GM19452 (cell line): ENCODE results near the gene PRR23C.
"Not testable (repeated sequence)": the region's sequence is repeated elsewhere in the genome, so short reads cannot be mapped to it uniquely, and the experiment has no call there.

Experiments used
- ATAC-seq: cut with Tn5 transposase; IDR thresholded peaks from one replicate; pipeline ENCODE4 v1.9.1; 2021; ENCODE audit not compliant: unreplicated experiment

PRR23C gene

DNA sequence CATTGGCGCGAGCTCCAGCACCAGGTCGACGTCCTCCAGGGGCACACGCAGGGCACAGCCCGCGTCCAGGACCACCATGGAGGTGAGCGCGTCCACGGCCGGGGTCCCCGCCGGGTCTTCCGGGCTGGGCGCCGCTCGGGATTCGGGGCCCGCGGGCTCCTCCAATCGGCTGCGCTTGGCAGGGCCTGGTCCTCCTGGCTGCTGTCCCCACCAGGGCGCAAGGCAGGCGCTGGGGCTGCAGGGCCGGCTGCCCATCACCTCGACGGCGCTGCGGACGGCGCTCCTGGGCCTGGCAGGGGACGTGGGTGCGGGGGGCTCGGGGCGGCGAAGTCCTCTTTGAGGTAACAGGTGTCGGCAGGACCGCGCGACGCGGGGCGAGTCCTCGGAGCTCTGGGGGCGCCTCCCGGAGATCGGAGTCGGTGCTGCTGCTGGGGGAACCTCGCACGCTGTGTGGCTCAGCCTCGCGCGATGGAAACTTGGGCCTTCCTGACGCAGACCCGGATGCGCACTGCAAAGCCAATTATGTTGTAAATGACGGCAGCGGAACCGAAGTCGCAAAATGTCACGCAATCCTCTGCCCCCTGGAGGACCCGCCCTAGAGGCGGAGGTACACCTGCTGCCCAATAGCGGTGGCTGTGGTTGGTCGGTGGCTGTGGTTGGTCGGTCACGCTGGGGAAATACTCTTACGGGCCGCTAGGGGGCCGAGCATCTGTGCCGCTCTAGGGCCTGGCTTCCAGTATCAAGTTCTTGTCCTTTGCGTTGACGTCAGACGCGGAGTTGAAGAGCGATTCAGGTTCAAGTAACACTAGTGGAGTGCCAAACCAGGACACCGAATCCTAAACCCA is at the start of gene PRR23C:
TSS of gene PRR23C (minus strand) at position 527 of the 845 bp plus-strand sequence. CDS start at position 255, 272 bp downstream.
- ATAC-seq, result no peak

DNA sequence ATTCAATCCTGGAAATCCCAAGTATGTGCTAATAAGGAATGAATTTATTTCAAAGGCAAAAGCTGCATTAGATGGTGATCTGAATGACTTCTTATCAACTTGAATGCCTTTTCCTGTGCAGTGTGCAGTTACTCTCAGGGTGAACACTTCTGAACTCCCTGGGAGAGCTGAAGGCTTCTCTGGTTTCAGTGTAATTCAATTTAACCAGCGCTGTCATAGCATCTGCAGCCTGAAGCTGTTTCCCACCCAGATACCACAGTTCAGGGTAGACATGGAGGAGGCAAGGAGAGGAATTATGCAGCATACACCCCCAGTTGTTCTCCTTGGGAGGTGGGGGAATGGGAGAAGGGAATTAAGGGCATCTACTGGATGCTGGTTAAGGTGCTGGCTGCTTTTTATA is 49.1 kb upstream of the PRR23C start:
- no peak for ATAC-seq

DNA sequence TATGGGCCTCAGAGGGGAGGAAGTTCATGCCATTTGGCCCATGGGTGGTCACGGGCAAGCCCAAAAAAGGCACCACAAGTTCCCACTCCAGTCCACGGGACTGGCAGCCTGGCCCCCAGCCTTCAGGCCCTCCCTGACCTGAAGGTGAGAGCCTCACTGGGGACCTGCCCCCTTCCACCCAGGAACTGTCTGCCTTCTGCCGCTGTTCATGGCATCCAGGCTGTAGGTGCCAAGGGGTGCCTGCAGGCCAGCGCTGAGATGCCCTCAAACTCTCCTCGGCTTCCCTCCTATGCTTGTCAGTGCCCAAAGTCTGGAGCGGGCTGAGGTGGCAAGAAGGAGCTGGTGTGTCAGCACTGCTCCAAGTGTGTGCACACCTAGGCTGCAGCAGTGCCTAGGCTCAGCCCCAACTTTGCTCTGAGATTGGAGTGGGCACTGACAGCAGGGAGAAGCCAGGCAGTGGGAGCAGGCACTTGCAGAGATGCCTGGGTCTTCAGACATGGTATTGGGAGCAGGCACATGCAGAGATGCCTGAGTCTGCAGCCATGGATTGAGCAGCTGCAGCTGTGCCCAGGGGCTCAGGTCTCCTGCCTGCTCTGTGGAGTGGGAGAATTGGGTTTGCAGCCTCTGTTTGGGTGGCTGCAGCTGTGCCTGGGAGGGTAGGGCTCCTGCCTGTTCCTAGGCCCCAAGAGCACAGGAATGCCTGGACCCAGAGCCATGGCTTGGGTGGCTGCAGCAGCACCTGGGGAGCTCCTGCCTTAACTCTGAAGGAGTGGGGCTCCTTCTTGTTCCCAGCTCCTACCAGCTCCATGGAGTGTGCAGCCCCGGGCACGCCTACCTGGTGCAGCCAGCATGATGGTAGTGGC is 44.0 kb upstream of the PRR23C start:
- no peak for ATAC-seq

DNA sequence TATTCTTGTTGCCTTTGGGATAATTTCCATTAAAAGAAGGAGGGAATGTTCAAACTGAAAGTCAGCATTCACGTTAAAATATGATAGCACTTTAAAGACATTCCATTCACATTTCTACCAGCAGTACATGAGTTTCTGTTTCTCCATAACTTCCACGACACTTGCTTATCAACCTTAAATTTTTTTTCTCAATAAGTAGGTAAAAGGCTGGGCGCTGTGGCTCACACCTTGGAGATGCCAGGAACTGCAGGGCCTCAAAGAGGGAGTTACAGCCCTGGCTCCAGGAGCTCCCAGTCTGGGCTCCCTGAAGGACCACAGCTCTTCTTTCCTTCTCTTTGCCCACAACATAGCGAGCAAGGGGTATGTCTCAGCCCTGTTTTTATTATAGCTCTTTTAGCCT is 42.9 kb upstream of the PRR23C start:
- ATAC-seq, result no peak

DNA sequence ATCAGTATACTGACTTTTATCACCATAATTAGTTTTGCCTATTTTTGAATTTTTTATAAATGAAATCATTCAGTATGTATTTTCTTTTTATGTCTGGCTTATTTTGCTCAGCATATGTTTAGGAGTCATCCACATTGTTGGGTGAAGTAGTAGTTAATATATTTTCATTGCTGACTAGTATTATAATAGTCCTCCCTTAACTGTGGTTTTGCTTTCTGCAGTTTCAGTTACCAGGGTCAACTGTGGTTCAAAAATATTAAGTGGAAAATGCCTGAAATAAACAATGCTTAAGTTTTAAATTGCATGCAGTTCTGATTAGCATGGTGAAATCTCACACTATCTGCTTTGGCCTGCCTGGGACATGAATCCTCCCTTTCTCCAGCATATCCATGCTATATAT is 39.5 kb upstream of the PRR23C start:
- no peak for ATAC-seq

DNA sequence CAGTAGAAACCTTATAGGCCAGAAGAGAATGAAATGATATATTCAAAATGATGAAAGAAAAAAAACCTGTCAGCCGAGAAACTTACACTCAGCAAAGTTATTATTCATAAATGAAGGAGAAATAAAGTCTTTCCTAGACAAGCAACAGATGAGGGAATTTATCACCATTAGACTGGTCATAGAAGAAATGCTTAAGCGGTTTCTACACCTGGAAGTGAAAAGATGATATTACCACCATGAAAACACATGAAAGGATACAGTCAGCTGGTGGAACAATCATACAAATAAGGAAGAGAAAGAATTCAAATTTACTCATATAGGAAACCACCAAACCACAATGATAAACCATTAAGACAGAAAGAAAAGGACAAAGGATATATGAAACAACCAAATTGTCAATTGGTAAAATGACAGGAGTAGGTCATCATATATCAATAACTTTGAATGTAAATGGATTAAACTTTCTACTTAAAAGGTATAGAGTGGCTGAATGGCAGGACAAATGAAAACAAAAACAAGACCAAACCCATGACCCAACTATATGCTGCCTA is 29.9 kb upstream of the PRR23C start:
- no peak for ATAC-seq

DNA sequence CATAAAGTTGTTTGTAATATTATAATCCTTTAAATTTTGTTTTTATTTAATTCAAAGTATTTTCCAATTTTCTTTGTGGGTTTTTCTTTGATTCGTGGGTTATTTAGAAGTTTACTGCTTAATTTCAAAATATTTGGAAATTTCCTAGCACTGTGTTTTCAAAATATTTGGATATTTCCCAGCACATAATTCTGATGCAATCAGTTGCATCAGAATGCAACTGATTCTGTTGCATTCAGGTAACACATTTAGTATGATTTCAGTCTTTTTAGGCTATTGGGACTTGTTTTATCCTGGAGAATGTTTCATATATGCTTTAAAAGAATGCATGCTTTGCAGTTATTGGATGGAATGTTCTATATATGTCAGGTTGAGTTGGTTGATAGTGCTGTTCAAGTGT is 18.2 kb upstream of the PRR23C start:
- no peak for ATAC-seq

DNA sequence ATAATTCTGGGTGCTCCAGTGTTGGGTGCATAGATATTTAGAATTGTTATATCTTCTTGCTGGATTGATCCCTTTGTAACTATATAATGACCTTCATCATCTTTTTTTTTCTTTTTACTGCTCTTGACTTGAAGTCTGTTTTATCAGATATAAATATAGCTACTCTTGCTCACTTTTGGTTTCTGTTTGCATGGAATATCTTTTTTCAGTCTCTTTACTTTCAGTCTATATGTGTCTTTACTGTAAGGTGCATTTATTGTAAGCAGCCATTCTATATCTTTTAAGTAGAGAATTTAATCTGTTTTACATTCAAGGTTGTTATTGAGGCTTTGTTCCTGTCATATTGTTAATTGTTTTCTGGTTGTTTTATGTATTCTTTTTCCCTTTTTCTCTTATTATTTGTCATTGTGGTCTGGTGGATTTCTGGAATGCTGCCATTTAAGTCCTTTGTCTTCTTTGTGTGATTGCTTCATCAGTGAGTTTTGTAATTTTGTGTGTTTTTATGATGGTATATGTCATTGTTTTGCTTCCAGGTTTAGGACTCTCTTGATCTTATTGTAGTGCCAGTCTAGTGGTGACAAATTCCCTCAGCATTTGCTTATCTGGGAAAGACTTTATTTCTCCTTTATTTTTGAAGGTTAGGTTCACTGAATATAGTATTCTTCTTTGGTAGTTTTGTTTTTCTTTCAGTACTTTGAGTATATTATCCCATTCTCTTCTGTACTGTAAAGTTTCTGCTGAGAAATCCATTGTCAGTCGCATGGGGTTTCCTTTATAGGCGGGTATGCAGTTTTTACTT is 8.3 kb upstream of the PRR23C start:
- ATAC-seq, result no peak

DNA sequence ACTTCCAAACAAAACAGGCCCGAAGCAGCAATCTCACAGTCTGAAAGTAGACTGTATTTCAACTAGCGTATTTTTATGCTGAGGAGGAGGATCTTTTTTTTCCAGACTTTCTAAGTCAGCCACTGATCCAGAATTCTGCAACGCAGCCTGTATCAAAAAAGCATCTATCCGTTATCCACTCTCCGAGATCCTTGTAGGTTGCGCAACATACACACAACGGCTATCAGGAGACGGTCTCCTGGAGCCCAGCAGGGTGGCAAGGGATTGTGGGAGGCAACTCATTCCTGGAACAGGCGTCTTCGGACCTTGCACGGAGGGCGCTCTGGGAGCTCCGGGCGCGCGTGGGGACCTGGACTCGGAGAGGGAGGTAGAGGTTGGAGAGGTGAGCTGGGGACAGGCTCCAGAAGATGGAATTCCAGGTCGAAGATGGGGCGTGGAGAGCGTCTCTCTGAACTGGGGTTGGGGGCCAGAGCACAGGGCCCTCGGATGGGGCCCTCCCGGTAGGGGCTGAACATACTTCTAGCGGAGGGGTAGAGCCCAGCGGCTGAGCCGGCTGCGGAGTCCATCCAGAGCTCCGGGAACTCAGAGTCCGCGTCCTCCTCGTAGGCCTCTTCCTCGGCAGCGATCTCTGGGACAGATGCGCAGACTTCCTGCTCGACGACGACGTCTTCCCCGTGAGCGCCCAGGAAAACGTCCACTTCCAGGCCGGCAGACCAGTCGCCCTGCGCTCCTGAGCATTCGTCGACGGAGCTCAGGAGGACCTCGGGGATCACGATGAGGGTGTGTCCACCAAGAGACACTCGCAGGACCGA is 932 bp downstream of the PRR23C start:
- no peak for ATAC-seq

DNA sequence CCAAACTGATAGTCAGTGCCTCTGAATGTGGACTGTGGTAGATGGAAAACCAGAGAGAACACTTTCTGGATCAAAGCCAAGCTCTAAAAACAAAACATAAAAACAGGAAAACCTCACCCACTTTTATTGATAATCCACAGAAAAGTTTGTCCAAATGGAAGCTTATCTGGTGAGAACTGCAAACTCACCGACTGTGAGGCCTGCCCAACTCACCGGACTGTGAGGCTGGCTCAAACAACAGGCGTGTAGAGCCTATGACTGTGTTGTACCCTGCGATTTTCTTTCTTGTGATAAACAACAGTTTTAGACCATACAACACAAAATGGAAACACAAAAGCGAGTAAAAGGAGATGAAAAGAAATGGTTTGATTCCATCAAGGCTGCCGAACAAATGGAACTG is 7.2 kb downstream of the PRR23C start:
- no peak for ATAC-seq

DNA sequence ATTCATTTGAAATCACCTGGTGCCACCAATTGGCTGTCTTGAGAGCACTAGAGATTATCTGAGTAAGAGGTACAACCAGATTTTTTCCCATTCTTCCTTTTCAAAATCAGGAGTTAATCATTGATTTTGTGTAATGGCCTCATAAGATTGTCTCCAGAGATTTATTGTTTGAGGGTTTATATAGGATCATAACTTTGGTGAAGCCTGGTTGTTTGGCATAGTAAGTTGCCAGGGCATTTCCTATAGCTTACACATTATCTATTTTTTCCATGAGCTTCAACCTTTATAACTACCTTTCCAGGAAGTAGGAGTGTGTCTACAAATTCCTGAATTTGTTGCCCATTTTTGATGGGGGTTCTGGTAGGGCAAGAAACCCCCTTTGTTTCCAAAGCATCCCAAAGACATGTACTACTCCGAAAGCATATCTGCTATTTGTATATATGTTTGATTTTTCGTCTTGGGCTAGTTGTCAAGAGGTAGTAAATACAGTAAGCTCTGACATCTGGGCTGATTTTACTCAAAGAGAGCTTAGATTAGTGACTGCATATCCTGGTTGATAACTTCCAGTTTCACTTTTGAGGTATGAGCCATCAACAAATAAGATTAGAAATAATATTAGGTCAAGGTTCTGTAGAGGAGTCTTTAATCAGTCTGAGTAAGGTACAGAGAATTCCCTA is 12.2 kb downstream of the PRR23C start:
- no peak for ATAC-seq

DNA sequence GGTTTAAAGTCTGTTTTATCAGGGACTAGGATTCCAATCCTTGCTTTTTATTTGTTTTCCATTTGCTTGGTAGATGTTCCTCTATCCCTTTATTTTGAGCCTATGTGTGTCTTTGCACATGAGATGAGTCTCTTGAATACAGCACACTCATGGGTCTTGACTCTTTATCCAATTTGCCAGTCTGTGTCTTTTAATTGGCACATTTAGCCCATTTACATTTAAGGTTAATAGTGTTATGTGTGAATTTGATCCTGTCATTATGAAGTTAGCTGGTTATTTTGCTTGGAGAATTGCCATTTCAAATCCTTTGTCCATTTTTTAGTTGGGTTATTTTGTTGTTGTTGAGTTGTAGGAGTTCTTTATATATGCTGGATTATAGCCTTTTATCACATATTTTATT is 14.1 kb downstream of the PRR23C start:
- not testable (repeated sequence) for ATAC-seq

DNA sequence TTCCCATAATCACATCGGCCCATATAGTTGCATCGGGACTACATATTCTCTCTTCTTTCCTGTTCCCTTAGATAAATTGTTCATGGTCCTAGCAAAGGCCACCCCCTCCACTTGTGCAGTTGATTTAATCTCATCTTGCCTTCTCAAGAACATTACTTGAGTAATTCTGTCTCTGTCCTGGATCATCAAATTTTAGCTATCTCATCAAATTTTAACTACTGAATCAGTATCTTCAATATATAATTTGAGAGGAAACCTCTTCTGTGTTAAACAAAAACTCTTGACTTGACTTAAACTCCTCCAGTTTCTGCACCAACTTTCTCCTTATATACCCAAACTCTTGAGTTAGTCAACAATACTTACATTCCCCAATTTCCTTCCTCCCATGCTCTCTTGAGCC is 19.7 kb downstream of the PRR23C start:
- no peak for ATAC-seq

DNA sequence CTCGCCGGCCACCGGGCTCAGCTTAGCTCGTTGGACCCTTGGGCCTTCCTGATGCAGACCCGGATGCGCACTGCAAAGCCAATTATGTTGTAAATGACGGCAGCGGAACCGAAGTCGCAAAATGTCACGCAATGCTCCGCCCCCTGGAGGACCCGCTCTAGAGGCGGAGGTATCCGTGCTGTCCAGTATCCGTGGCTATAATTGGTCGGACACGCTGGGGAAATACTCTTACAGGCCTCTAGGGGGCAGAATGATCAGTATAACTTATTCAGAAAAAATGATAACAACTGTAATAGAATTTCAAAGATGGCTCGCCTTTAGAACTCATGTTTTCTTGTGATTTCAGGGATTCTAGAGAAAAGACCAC is 23.8 kb downstream of the PRR23C start, which contains the start of gene PRR23B:
TSS of gene PRR23B (minus strand) at position 59 of the 367 bp plus-strand sequence. CDS start 265 bp downstream, outside the sequence.
- no peak for ATAC-seq

DNA sequence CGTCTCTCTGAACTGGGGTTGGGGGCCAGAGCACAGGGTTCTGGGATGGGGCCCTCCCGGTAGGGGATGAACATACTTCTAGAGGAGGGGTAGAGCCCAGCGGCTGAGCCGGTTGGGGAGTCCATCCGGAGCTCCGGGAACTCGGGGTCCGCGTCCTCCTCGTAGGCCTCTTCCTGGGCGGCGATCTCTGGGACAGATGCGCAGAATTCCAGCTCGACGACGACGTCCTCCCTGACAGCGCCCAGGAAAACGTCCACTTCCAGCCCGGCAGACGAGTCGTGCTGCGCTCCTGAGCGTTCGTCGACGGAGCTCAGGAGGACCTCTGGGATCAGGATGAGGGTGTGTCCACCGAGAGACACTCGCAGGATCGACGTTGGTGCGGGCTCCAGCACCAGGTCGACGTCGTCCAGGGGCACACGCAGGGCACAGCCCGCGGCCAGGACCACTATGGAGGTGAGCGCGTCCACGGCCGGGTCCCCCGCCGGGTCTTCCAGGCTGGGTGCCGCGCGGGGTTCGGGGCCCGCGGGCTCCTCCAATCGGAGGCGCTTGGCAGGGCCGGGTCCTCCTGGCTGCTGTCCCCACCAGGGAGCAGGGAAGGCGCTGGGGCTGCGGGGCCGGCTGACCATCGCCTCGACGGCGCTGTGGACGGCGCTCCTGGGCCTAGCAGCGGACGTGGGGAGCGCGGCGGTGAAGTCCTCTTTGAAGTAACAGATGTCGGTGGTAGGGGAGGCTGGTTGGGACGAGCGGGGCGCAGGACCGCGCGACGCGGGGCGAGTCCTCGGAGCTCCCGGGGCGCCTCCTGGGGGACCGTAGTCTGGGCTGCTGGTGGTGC is 24.4 kb downstream of the PRR23C start:
- ATAC-seq, result no peak

DNA sequence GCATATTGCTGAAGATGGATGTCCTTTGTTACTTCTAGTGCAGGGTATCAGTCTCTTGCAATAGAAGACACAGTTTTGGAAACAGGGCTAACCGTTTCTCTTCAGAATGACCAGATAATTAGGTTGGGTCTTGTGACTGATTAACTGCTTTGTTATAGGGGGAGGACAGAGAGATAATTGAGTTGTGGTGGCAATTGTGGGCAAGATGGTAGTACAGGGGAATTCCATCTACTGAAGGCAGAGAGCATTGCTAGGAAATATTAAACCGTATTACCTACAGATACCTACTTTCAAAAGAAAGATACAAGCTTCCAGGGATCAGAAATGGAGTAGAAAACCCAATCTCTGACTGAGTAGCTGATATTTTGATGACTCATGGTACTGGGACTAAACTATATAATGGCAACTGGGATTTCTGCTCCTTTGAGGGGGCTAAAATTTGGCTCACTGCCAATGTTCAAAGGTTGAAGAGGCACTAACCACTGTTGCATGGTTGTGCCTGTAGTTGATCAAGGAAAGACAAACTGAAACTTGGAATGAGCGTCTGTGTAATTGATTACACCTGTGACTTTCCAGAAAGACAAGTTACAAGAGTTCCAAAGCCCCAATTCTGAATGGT is 28.2 kb downstream of the PRR23C start:
- ATAC-seq, result no peak

DNA sequence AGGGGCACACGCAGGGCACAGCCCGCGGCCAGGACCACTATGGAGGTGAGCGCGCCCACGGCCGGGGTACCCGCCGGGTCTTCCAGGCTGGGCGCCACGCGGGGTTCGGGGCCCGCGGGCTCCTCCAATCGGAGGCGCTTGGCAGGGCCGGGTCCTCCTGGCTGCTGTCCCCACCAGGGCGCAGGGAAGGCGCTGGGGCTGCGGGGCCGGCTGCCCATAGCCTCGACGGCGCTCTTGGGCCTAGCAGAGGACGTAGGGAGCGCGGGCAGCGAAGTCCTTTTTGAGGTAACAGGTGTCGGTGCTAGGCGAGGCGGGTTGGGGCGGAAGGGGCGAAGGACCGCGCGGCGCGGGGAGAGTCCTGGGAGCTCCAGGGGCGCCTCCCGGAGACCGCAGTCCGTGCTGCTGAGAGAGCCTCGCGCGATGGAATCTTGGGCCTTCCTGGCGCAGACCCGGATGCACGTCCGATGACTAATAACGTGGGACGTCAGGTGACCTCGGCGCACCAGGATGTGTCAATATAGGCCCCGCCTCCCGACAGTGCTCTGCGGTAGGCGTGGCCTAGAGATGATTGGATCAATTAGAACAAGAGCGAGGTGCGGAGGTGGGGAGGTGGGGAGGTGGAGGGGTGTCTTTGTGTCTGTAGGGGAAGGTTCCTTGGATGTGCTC is 38.5 kb downstream of the PRR23C start, which contains the start of gene PRR23A:
TSS of gene PRR23A (minus strand) at position 218 of the 666 bp plus-strand sequence. CDS start at position 218, 0 bp downstream.
- ATAC-seq, result no peak
